Neural progenitor cell (in vitro differentiated cells): ENCODE data around the gene DDX52. TPM values are rescaled to one million over a fixed set of nuclear protein-coding genes. Genes with fewer than 3 reads are reported as not detected.
A peak's percentile ranks its signal among the peaks of the same experiment; 100 is the strongest.
"Not testable (repeated sequence)": the region's sequence is repeated elsewhere in the genome, so short reads cannot be mapped to it uniquely, and the experiment has no call there.

Experiments used
- DNase-seq: peaks from one replicate; pipeline ENCODE4 v3.0.0-alpha.2; 2016; ENCODE audit warnings: low spot score
- H2AFZ ChIP-seq: fragments of 200-600 bp; sonication (generic); replicated peaks from 2 replicates; pipeline ENCODE4 v1.6.1; 2016; ENCODE audit warnings: antibody characterized with exemption
- H3F3A ChIP-seq: fragments of 200-600 bp; sonication (generic); 2 replicates; pipeline ENCODE4 v1.6.1; 2016; ENCODE audit warnings: antibody characterized with exemption, low read depth
- H3K27ac ChIP-seq: fragments of 200-600 bp; sonication (generic); 2 replicates; pipeline ENCODE4 v1.5.1; 2016; ENCODE audit warnings: mild to moderate bottlenecking
- H3K27me3 ChIP-seq: fragments of 200-600 bp; sonication (generic); 2 replicates; pipeline ENCODE4 v1.6.1; 2016; ENCODE audit warnings: mild to moderate bottlenecking, moderate library complexity
- H3K36me3 ChIP-seq: fragments of 200-600 bp; sonication (generic); 2 replicates; pipeline ENCODE4 v1.5.1; 2016
- H3K4me1 ChIP-seq: fragments of 200-600 bp; sonication (generic); 2 replicates; pipeline ENCODE4 v1.6.1; 2016; ENCODE audit warnings: mixed run types
- H3K4me2 ChIP-seq: fragments of 200-600 bp; sonication (generic); 2 replicates; pipeline ENCODE4 v1.6.1; 2016
- H3K4me3 ChIP-seq: fragments of 200-600 bp; sonication (generic); 2 replicates; pipeline ENCODE4 v1.5.1; 2016
- H3K79me2 ChIP-seq: fragments of 200-600 bp; sonication (generic); 2 replicates; pipeline ENCODE4 v1.6.1; 2016; ENCODE audit warnings: low read depth
- H3K9ac ChIP-seq: fragments of 200-600 bp; sonication (generic); 2 replicates; pipeline ENCODE4 v1.6.1; 2016
- H3K9me3 ChIP-seq: fragments of 200-600 bp; sonication (generic); 2 replicates; pipeline ENCODE4 v1.5.1; 2016; ENCODE audit warnings: low read depth
- H4K20me1 ChIP-seq: fragments of 200-600 bp; sonication (generic); 2 replicates; pipeline ENCODE4 v1.6.1; 2016; ENCODE audit warnings: low read depth
- H3K27ac Mint-ChIP-seq: 3 replicates; pipeline ENCODE4 v1.8.0; 2021; ENCODE audit warnings: mixed read lengths
- H3K27me3 Mint-ChIP-seq: 2 replicates; pipeline ENCODE4 v1.8.0; 2022; ENCODE audit warnings: low read depth, mild to moderate bottlenecking, inconsistent platforms, moderate library complexity, mixed read lengths; ENCODE audit not compliant: insufficient read depth
- H3K36me3 Mint-ChIP-seq: 3 replicates; pipeline ENCODE4 v1.8.0; 2021; ENCODE audit warnings: mixed read lengths
- H3K4me1 Mint-ChIP-seq: 3 replicates; pipeline ENCODE4 v1.8.0; 2021; ENCODE audit warnings: mixed read lengths
- H3K4me3 Mint-ChIP-seq: 3 replicates; pipeline ENCODE4 v1.8.0; 2021; ENCODE audit warnings: mild to moderate bottlenecking, moderate library complexity, mixed read lengths
- H3K9me3 Mint-ChIP-seq: 3 replicates; pipeline ENCODE4 v1.8.0; 2020; ENCODE audit warnings: mixed read lengths
- EZH2 ChIP-seq: fragments of 200-600 bp; sonication (generic); IDR thresholded peaks from 2 replicates; pipeline ENCODE4 v1.6.1; 2017; ENCODE audit warnings: antibody characterized with exemption, mild to moderate bottlenecking, moderate library complexity
- EZH2phosphoT487 ChIP-seq: fragments of 200-600 bp; sonication (generic); IDR thresholded peaks from 2 replicates; pipeline ENCODE4 v1.6.1; 2017; ENCODE audit warnings: antibody characterized with exemption
- total RNA-seq: library from RNA; depleted of rRNA; stranded (reverse); fragments of >200 nt; gene quantifications from 2 replicates; pipeline ENCODE4 v1.2.3, GENCODE V29; 2015; ENCODE audit warnings: low replicate concordance
- TF ChIP-seq, protein P1 (sequence below): fragments of 200-600 bp; sonication (generic); IDR thresholded peaks from 2 replicates; pipeline ENCODE4 v1.5.1; 2017; ENCODE audit warnings: antibody characterized with exemption, mild to moderate bottlenecking

Gene DDX52
- total RNA-seq, 1 donor from 2014 or later: 55.3 TPM

DNA sequence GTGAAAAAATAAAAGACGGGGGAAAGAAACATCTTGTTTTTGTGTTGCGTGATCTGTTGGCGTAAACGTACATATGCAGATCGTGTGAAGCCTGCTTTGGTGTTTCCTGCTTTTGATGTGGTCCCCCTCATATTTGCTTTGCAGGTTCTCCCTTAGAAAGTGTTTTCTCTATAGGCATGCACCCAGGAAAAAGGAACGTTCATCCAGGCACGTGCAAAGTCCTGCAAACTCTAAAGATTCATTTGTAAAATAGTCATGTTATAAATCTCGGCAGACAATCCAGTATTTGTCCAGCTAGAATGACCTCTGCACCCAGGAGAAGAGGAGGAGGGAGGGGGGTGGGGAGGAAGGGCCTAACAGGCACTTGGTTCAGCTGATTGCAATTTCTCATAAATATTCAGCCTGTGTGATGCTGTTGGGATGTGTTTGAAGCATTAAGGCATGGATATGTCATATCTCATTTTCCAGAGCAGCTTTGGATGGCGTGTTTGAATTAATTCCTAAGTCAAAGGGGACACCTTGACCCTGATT lies 40.3 kb upstream of the DDX52 start:
- TF ChIP-seq, protein P1, sequence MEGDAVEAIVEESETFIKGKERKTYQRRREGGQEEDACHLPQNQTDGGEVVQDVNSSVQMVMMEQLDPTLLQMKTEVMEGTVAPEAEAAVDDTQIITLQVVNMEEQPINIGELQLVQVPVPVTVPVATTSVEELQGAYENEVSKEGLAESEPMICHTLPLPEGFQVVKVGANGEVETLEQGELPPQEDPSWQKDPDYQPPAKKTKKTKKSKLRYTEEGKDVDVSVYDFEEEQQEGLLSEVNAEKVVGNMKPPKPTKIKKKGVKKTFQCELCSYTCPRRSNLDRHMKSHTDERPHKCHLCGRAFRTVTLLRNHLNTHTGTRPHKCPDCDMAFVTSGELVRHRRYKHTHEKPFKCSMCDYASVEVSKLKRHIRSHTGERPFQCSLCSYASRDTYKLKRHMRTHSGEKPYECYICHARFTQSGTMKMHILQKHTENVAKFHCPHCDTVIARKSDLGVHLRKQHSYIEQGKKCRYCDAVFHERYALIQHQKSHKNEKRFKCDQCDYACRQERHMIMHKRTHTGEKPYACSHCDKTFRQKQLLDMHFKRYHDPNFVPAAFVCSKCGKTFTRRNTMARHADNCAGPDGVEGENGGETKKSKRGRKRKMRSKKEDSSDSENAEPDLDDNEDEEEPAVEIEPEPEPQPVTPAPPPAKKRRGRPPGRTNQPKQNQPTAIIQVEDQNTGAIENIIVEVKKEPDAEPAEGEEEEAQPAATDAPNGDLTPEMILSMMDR: no peak
- no peak overlapping the region for H2AFZ ChIP-seq
- H3K36me3 Mint-ChIP-seq: no peaks in the 10 kb centered on the region
- no peak overlapping the region for H3K27ac ChIP-seq
- peaks cover under 1% of the 10 kb centered on the region for H3K9me3 Mint-ChIP-seq
- no peaks in the 10 kb centered on the region for H3K79me2 ChIP-seq
- H3K27me3 Mint-ChIP-seq: peaks cover 5% of the 10 kb centered on the region
- no peaks in the 10 kb centered on the region for H3F3A ChIP-seq
- no peaks in the 10 kb centered on the region for H3K36me3 ChIP-seq
- H3K4me1 ChIP-seq: no peaks in the 10 kb centered on the region
- H3K9ac ChIP-seq: no peak overlapping the region
- no peak overlapping the region for H3K4me3 Mint-ChIP-seq
- no peaks in the 10 kb centered on the region for H3K9me3 ChIP-seq
- no peak overlapping the region for H3K27ac Mint-ChIP-seq
- no peak overlapping the region for H3K4me3 ChIP-seq
- H3K4me2 ChIP-seq: no peak overlapping the region
- peaks cover 9% of the 10 kb centered on the region for H3K4me1 Mint-ChIP-seq
- H3K27me3 ChIP-seq: no peaks in the 10 kb centered on the region
- DNase-seq: no peak
- no peaks in the 10 kb centered on the region for H4K20me1 ChIP-seq

DNA sequence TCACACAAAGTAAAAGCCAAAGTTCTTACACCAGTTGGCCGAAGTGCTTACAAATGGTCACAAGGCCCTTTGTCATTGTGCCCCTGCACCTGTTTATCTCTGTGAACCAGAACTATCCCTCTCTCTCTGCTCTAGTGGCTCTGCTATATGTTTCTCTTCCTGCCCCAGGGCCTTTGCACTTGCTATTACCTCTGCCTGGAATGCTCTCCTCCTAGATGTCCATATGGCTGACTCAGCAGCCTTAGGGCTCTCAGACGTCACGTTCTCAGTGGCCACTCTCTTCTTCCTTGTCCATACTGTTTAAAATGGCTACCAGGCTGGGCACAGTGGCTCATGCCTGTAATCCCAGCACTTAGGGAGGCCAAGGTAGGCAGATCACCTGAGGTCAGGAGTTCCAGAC lies 38.8 kb upstream of the DDX52 start:
- Histone ChIP-seq H3K9ac (no peak overlapping the region), H3K4me1 (no peaks in the 10 kb centered on the region), H4K20me1 (no peaks in the 10 kb centered on the region), H3K36me3 (no peaks in the 10 kb centered on the region), H3F3A (no peaks in the 10 kb centered on the region), H3K9me3 (no peaks in the 10 kb centered on the region), H3K27me3 (no peaks in the 10 kb centered on the region), H2AFZ (no peak overlapping the region), H3K27ac (no peak overlapping the region), H3K4me2 (no peak overlapping the region), H3K4me3 (no peak overlapping the region), H3K79me2 (no peaks in the 10 kb centered on the region)
- Mint-ChIP-seq H3K27me3 (peaks cover 5% of the 10 kb centered on the region), H3K4me3 (peak overlapping the region; percentile 69), H3K27ac (no peak overlapping the region), H3K36me3 (no peaks in the 10 kb centered on the region), H3K4me1 (peaks cover 13% of the 10 kb centered on the region), H3K9me3 (peaks cover 3% of the 10 kb centered on the region)
- TF ChIP-seq EZH2phosphoT487 (no peak), EZH2 (no peak)
- TF ChIP-seq, protein P1: no peak
- DNase-seq: no peak

DNA sequence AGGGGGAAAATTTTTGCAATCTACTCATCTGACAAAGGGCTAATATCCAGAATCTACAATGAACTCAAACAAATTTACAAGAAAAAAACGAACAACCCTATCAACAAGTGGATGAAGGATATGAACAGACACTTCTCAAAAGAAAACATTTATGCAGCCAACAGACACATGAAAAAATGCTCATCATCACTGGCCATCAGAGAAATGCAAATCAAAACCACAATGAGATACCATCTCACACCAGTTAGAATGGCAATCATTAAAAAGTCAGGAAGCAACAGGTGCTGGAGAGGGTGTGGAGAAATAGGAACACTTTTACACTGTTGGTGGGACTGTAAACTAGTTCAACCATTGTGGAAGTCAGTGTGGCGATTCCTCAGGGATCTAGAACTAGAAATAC lies 36.7 kb upstream of the DDX52 start:
- not testable (repeated sequence) for H3K4me3 ChIP-seq, H3F3A ChIP-seq, H3K27ac ChIP-seq, H4K20me1 ChIP-seq, H3K9me3 Mint-ChIP-seq, H3K4me1 ChIP-seq, H3K36me3 Mint-ChIP-seq, H3K9me3 ChIP-seq, H3K9ac ChIP-seq, DNase-seq, H3K27me3 ChIP-seq, H3K4me3 Mint-ChIP-seq, H3K27ac Mint-ChIP-seq, H3K36me3 ChIP-seq, H3K4me2 ChIP-seq, H3K79me2 ChIP-seq, H2AFZ ChIP-seq, H3K27me3 Mint-ChIP-seq
- H3K4me1 Mint-ChIP-seq: peaks cover 29% of the 10 kb centered on the region

DNA sequence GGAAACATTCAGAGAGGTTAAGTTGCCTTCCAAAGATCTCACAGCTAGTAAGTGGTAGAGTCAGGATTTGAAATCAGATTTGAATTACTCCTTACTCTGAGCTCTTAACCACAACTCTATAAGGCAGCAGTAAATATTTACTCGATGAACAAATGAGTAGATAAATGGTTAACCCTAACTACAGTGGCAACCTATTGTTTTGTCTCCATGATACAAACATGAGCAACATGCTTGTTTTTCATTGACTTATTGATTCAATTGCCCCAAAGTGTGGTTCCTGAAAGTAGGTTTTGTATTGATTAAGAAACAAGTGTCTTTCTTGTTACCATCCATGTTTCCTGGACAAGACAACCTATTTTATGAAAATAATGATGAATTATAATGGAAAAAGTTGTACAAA lies 34.8 kb upstream of the DDX52 start:
- Histone ChIP-seq H3K4me1 (no peaks in the 10 kb centered on the region), H4K20me1 (no peaks in the 10 kb centered on the region), H3K36me3 (no peaks in the 10 kb centered on the region), H3K4me2 (no peak overlapping the region), H2AFZ (no peak overlapping the region), H3K9me3 (no peaks in the 10 kb centered on the region), H3K79me2 (no peaks in the 10 kb centered on the region), H3K27me3 (no peaks in the 10 kb centered on the region), H3K27ac (no peak overlapping the region), H3K9ac (no peak overlapping the region), H3F3A (no peaks in the 10 kb centered on the region), H3K4me3 (no peak overlapping the region)
- DNase-seq: no peak
- Mint-ChIP-seq H3K36me3 (no peaks in the 10 kb centered on the region), H3K4me1 (peaks cover 27% of the 10 kb centered on the region), H3K27me3 (peaks cover 6% of the 10 kb centered on the region), H3K4me3 (no peak overlapping the region), H3K27ac (no peak overlapping the region), H3K9me3 (peaks cover 3% of the 10 kb centered on the region)
- TF ChIP-seq EZH2phosphoT487: no peak
- TF ChIP-seq EZH2: no peak
- TF ChIP-seq, protein P1: no peak
